ENCODE data around the gene MS4A8. TPM values are rescaled to one million over a fixed set of nuclear protein-coding genes. Genes with fewer than 3 reads are reported as not detected.
A peak's percentile ranks its signal among the peaks of the same experiment; 100 is the strongest.

The MS4A8 gene
- total RNA-seq, 1 experiment from 2014 or later: not detected

GRCh38 chr11:60761436-60762190 is 62.2 kb downstream of the MS4A8 start:
- H3K27me3 Mint-ChIP-seq (ENCODE audit: low read depth): peaks cover 4% of the 10 kb centered on the region
- no peak overlapping the region for H3K4me3 Mint-ChIP-seq
- no peak for ATAC-seq
- H3K27ac Mint-ChIP-seq: no peak overlapping the region
- POLR2A ChIA-PET: no interaction called here
- TF ChIP-seq ZNF416 (CRISPR knock-in tag; IDR thresholded peaks at IDR 0.05): no peak
- TF ChIP-seq ZNF219 (CRISPR knock-in tag; IDR thresholded peaks at IDR 0.05; ENCODE audit: borderline replicate concordance): no peak
- TF ChIP-seq ZNF671 (CRISPR knock-in tag; IDR thresholded peaks at IDR 0.05): no peak
- TF ChIP-seq RELA (CRISPR knock-in tag; IDR thresholded peaks at IDR 0.05; ENCODE audit: borderline replicate concordance): no peak
- TF ChIP-seq SMAD3 (CRISPR knock-in tag; IDR thresholded peaks at IDR 0.05; ENCODE audit: borderline replicate concordance): no peak
- no peak for TF ChIP-seq ZNF425 (CRISPR knock-in tag; conservative IDR thresholded peaks at IDR 0.05)
- TF ChIP-seq MXD4 (CRISPR knock-in tag; IDR thresholded peaks at IDR 0.05; ENCODE audit: borderline replicate concordance): no peak
- TF ChIP-seq TP53 (CRISPR knock-in tag; IDR thresholded peaks at IDR 0.05): no peak
- no peak for TF ChIP-seq GRHL2 (CRISPR knock-in tag; IDR thresholded peaks at IDR 0.05; ENCODE audit: insufficient replicate concordance, severe bottlenecking)
- TF ChIP-seq ZNF396 (CRISPR knock-in tag; IDR thresholded peaks at IDR 0.05; ENCODE audit: borderline replicate concordance): no peak
- TF ChIP-seq NFATC4 (CRISPR knock-in tag; IDR thresholded peaks at IDR 0.05): no peak
- no peak for TF ChIP-seq PRDM15 (CRISPR knock-in tag; IDR thresholded peaks at IDR 0.05)
- DNase-seq (ENCODE audit: low spot score): no peak
- peaks cover 5% of the 10 kb centered on the region for H3K9me3 Mint-ChIP-seq
- no peaks in the 10 kb centered on the region for H3K36me3 Mint-ChIP-seq
- peaks cover 20% of the 10 kb centered on the region for H3K4me1 Mint-ChIP-seq
- CTCF ChIA-PET: interaction anchor here (2.1 to 6.0 kb wide), 6 partner anchors 8 to 413 kb away, joined by 9 to 125 read pairs (median 13); partner anchors contain the start of gene MS4A8

GRCh38 chr11:60762851-60763691 is 63.7 kb downstream of the MS4A8 start:
- peaks cover 18% of the 10 kb centered on the region for H3K27me3 Mint-ChIP-seq (ENCODE audit: low read depth)
- ChIA-PET POLR2A (no interaction called here), CTCF (interaction anchor here (0.6 to 6.0 kb wide), 51 partner anchors 8 to 989 kb away, joined by 3 to 125 read pairs (median 5); partner anchors contain the start of genes MS4A10, MS4A18, MS4A8 and PRPF19)
- peak; percentile 60 for ATAC-seq
- no peak for DNase-seq (ENCODE audit: low spot score)
- H3K4me3 Mint-ChIP-seq: no peak overlapping the region
- H3K4me1 Mint-ChIP-seq: peaks cover 21% of the 10 kb centered on the region
- H3K9me3 Mint-ChIP-seq: no peaks in the 10 kb centered on the region
- H3K27ac Mint-ChIP-seq: no peak overlapping the region
- TF ChIP-seq CTCF (IDR thresholded peaks at IDR 0.05) (peak; percentile 54; the same call in 1 of the 2 replicates), USF1 (CRISPR knock-in tag; IDR thresholded peaks at IDR 0.05) (no peak), ZNF671 (CRISPR knock-in tag; IDR thresholded peaks at IDR 0.05) (no peak)
- TF ChIP-seq, protein P1, sequence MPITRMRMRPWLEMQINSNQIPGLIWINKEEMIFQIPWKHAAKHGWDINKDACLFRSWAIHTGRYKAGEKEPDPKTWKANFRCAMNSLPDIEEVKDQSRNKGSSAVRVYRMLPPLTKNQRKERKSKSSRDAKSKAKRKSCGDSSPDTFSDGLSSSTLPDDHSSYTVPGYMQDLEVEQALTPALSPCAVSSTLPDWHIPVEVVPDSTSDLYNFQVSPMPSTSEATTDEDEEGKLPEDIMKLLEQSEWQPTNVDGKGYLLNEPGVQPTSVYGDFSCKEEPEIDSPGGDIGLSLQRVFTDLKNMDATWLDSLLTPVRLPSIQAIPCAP (CRISPR knock-in tag; IDR thresholded peaks at IDR 0.05): no peak
- no peaks in the 10 kb centered on the region for H3K36me3 Mint-ChIP-seq
